IMR-90 (cell line): ENCODE data around the gene STOM. TPM values are rescaled to one million over a fixed set of nuclear protein-coding genes. Genes with fewer than 3 reads are reported as not detected.

ENCODE experiments used
- ATAC-seq: fragments of 200-7000 bp; cut with Tn5 transposase; 2 replicates; pipeline ENCODE4 v1.9.1; 2020; ENCODE audit warnings: low read depth, mild to moderate bottlenecking, moderate library complexity
- BruUV-seq: library from RNA; stranded (reverse); fragments of 400-500 nt; replicated peaks from 2 replicates; lab custom pipeline; 2021; lab: Mats Ljungman, UMichigan
- CTCF ChIA-PET: fragments of 300-600 bp; formaldehyde crosslinking; extraction: SDS; loops from one replicate; lab custom pipeline; 2021; ENCODE audit warnings: antibody characterized with exemption; lab: Yijun Ruan, JAX
- POLR2A ChIA-PET: fragments of 300-600 bp; sonication (Branson Sonifier 250); formaldehyde crosslinking; loops from one replicate; lab custom pipeline; 2022; ENCODE audit warnings: antibody characterized with exemption; ENCODE audit not compliant: unreplicated experiment; lab: Charles Lee
- DNase-seq: peaks from one replicate; pipeline ENCODE4 v3.0.0; 2013
- H2AFZ ChIP-seq: replicated peaks from 2 replicates; pipeline ENCODE3; 2013; ENCODE audit warnings: low read length, mild to moderate bottlenecking; ENCODE audit not compliant: poor library complexity
- H2AK5ac ChIP-seq: 2 replicates; pipeline ENCODE4 v1.6.1; 2013; ENCODE audit warnings: low read depth, low read length, inconsistent platforms
- H2AK9ac ChIP-seq: replicated peaks from 2 replicates; pipeline ENCODE3; 2013; ENCODE audit warnings: mild to moderate bottlenecking, low read depth, low read length, moderate library complexity; ENCODE audit not compliant: poor library complexity
- H2BK120ac ChIP-seq: 2 replicates; pipeline ENCODE4 v1.6.1; 2013; ENCODE audit warnings: low read depth, low read length, inconsistent platforms
- H2BK15ac ChIP-seq: 3 replicates; pipeline ENCODE4 v1.6.1; 2013; ENCODE audit warnings: low read depth, low read length, inconsistent platforms
- H2BK20ac ChIP-seq: 2 replicates; pipeline ENCODE4 v1.6.1; 2013; ENCODE audit warnings: low read depth, mild to moderate bottlenecking, inconsistent platforms, low read length, moderate library complexity
- H2BK5ac ChIP-seq: 2 replicates; pipeline ENCODE4 v1.6.1; 2013; ENCODE audit warnings: mild to moderate bottlenecking, low read depth, low read length, inconsistent platforms; ENCODE audit not compliant: poor library complexity, severe bottlenecking
- H3K14ac ChIP-seq: replicated peaks from 2 replicates; pipeline ENCODE4 v1.6.1; 2013; ENCODE audit warnings: low read depth, low read length, inconsistent platforms
- H3K18ac ChIP-seq: 2 replicates; pipeline ENCODE4 v1.6.1; 2013; ENCODE audit warnings: low read depth, low read length, control low read depth
- H3K23ac ChIP-seq: 2 replicates; pipeline ENCODE4 v1.6.1; 2013; ENCODE audit warnings: low read depth, low read length, inconsistent platforms
- H3K27ac ChIP-seq: 2 replicates; pipeline ENCODE4 v1.5.1; 2013; ENCODE audit warnings: mild to moderate bottlenecking, control low read depth, low read length; ENCODE audit not compliant: insufficient read depth
- H3K27me3 ChIP-seq: 2 replicates; pipeline ENCODE4 v1.6.1; 2013; ENCODE audit warnings: low read length; ENCODE audit not compliant: control insufficient read depth, insufficient read depth
- H3K36me3 ChIP-seq: 2 replicates; pipeline ENCODE4 v1.6.1; 2013; ENCODE audit warnings: low read length, mixed read lengths; ENCODE audit not compliant: control insufficient read depth, insufficient read depth
- H3K4ac ChIP-seq: 2 replicates; pipeline ENCODE4 v1.6.1; 2013; ENCODE audit warnings: low read depth, low read length, inconsistent platforms
- H3K4me1 ChIP-seq: 2 replicates; pipeline ENCODE4 v1.6.1; 2013; ENCODE audit warnings: low read length, mixed read lengths; ENCODE audit not compliant: control insufficient read depth, insufficient read depth
- H3K4me2 ChIP-seq: 2 replicates; pipeline ENCODE4 v1.6.1; 2013; ENCODE audit warnings: low read depth, mild to moderate bottlenecking, control low read depth, low read length, moderate library complexity
- H3K4me3 ChIP-seq: 2 replicates; pipeline ENCODE4 v1.5.1; 2013; ENCODE audit warnings: low read depth, mild to moderate bottlenecking, control low read depth, low read length, moderate library complexity; ENCODE audit not compliant: insufficient read depth
- H3K56ac ChIP-seq: 2 replicates; pipeline ENCODE4 v1.6.1; 2013; ENCODE audit warnings: low read length, inconsistent platforms; ENCODE audit not compliant: insufficient read depth; ENCODE audit errors: extremely low read depth
- H3K79me1 ChIP-seq, 2 experiments: 2 replicates each; pipeline ENCODE4 v1.6.1; 2013; ENCODE audit warnings: low read length in 2 of 2, inconsistent platforms in 1 of 2, low read depth in 1 of 2
- H3K9ac ChIP-seq: 2 replicates; pipeline ENCODE4 v1.6.1; 2013; ENCODE audit warnings: low read depth, low read length, control low read depth
- H3K9me1 ChIP-seq: 2 replicates; pipeline ENCODE4 v1.6.1; 2013; ENCODE audit warnings: low read length, inconsistent platforms; ENCODE audit not compliant: insufficient read depth
- H3K9me3 ChIP-seq: 2 replicates; pipeline ENCODE4 v1.6.1; 2013; ENCODE audit warnings: low read length; ENCODE audit not compliant: control insufficient read depth, insufficient read depth
- H4K20me1 ChIP-seq: 2 replicates; pipeline ENCODE4 v1.6.1; 2013; ENCODE audit warnings: low read length, inconsistent platforms; ENCODE audit not compliant: insufficient read depth
- H4K5ac ChIP-seq: 2 replicates; pipeline ENCODE4 v1.6.1; 2013; ENCODE audit warnings: mild to moderate bottlenecking, low read depth, low read length, control low read depth
- H4K8ac ChIP-seq, 2 experiments: 2 replicates each; pipeline ENCODE4 v1.6.1; 2013; ENCODE audit warnings: low read depth in 2 of 2, low read length in 2 of 2, control low read depth in 1 of 2, inconsistent platforms in 1 of 2
- H4K91ac ChIP-seq: 2 replicates; pipeline ENCODE4 v1.6.1; 2013; ENCODE audit warnings: low read depth, low read length, inconsistent platforms; ENCODE audit not compliant: insufficient read depth
- CEBPB ChIP-seq: IDR thresholded peaks from 2 replicates; pipeline ENCODE4 v1.6.1; 2012; ENCODE audit warnings: low read depth, low read length, improper control_type of control experiment
- MAFK ChIP-seq: IDR thresholded peaks from 2 replicates; pipeline ENCODE4 v1.6.1; 2012; ENCODE audit warnings: low read depth, low read length, improper control_type of control experiment
- MAZ ChIP-seq: IDR thresholded peaks from 2 replicates; pipeline ENCODE4 v1.6.1; 2012; ENCODE audit warnings: low read depth, mild to moderate bottlenecking, low read length, improper control_type of control experiment, moderate library complexity, borderline replicate concordance
- RFX5 ChIP-seq: IDR thresholded peaks from 2 replicates; pipeline ENCODE4 v1.8.0; 2012; ENCODE audit warnings: low read depth, mild to moderate bottlenecking, low read length, moderate library complexity
- WGBS, 2 experiments: methylation state at CpG; one replicate each; pipeline versions ENCODE4 v1.1.5 to v1.1.7; 2013; ENCODE audit warnings: missing lambda C conversion rate in 2 of 2; ENCODE audit not compliant: insufficient read length in 1 of 2; ENCODE audit errors: extremely low coverage in 2 of 2; 5-methylcytosine and 5-hydroxymethylcytosine counted together
- dilution Hi-C: fragments of 300-500 bp; cut with HindIII; formaldehyde crosslinking; loops from one replicate; pipeline ENCODE4 v1.14.3; 2018; ENCODE audit warnings: low sequenced_read_pairs; ENCODE audit not compliant: unreplicated experiment
- in situ Hi-C: fragments of 300-500 bp; cut with MboI; formaldehyde crosslinking; loops from 3 replicates; pipeline ENCODE4 v1.14.3; 2019; ENCODE audit warnings: low sequenced_read_pairs, inconsistent platforms, mixed read lengths
- intact Hi-C: fragments of 100-400 bp; cut with micrococcal nuclease; formaldehyde crosslinking; loops from 2 replicates; pipeline ENCODE4 v1.10.0; 2022
- polyA plus RNA-seq, 3 experiments: library from polyadenylated mRNA; depleted of rRNA; stranded (reverse); fragments of >200 nt; gene quantifications; 2 replicates each; pipeline ENCODE4 v1.2.3, GENCODE V29; 2012; ENCODE audit warnings: low replicate concordance in 1 of 3
- total RNA-seq: library from RNA; depleted of rRNA; stranded (reverse); fragments of >200 nt; gene quantifications from 2 replicates; pipeline ENCODE4 v1.2.3, GENCODE V29; 2012

The STOM gene
- total and polyA plus RNA-seq, 2 of the 4 experiments (the other 2 are of a cell fraction) = 78.4 to 84.8 TPM

- peaks cover 54% of the 10 kb centered on the region for H3K36me3 ChIP-seq
Observed at GRCh38 chr9:121318631-121319382, 51.2 kb downstream of the STOM start.

More at GRCh38 chr9:121318631-121319382, 51.2 kb downstream of the STOM start:
- Histone ChIP-seq H2AK9ac (no peak overlapping the region), H2BK5ac (no peak overlapping the region), H3K23ac (no peak overlapping the region), H2BK15ac (no peak overlapping the region), H4K8ac (no peak overlapping the region), H3K4me2 (no peak overlapping the region), H2BK20ac (no peak overlapping the region; the same call in 1 of the 2 replicates), H3K4me1 (peaks cover 9% of the 10 kb centered on the region), H3K27ac (0 out of 2 replicates have a peak overlapping the region, but pooled peaks have one; percentile 31), H3K79me1 (peaks cover under 1 to 20% of the 10 kb centered on the region in 2 experiments; a peak in 3 of 4 replicates), H2BK120ac (no peak overlapping the region), H3K27me3 (no peaks in the 10 kb centered on the region), H4K20me1 (no peaks in the 10 kb centered on the region), H3K4ac (no peak overlapping the region), H2AFZ (no peak overlapping the region), H4K5ac (no peak overlapping the region), H3K14ac (no peak overlapping the region), H2AK5ac (no peak overlapping the region), H4K91ac (no peak overlapping the region), H3K9ac (no peak overlapping the region), H3K9me3 (no peaks in the 10 kb centered on the region), H3K4me3 (no peak overlapping the region), H3K18ac (no peak overlapping the region), H3K56ac (no peak overlapping the region), H3K9me1 (peaks cover 5% of the 10 kb centered on the region; the same call in 1 of the 2 replicates)
- dilution Hi-C loops (no loop called here), in situ Hi-C loops (loop anchor here (5.0 kb wide), 1 partner anchor 107 kb away; no protein-coding TSS in a partner anchor), intact Hi-C loops (no loop called here)
- ChIA-PET CTCF (interaction anchor here (1.0 to 2.4 kb wide), 11 partner anchors 29 to 121 kb away, joined by 3 to 26 read pairs (median 7); no protein-coding TSS in a partner anchor), POLR2A (interaction anchor here (0.9 kb wide), 1 partner anchor 79 kb away, joined by 3 read pairs; no protein-coding TSS in a partner anchor)
- WGBS, 2 experiments = 94% methylated on average over 8 of the region's 19 CpGs; no CpG with 5 or more reads in 1 of the 2 experiments
- BruUV-seq = no TSS peak
- DNase-seq (no peak), ATAC-seq (no peak)
- TF ChIP-seq RFX5 (no peak), CEBPB (no peak), MAZ (no peak), MAFK (no peak)
